Vagina (tissue), 2 donors: ENCODE data around the gene TASP1.

Experiments used
- POLR2A ChIP-seq, 2 donors: fragments of 450-650 bp; IDR thresholded peaks; one replicate each; pipeline ENCODE4 v1.6.1; 2017; ENCODE audit warnings: antibody characterized with exemption in 2 of 2, mild to moderate bottlenecking in 2 of 2, moderate library complexity in 2 of 2
- POLR2AphosphoS5 ChIP-seq, 2 donors: sonication (generic); formaldehyde crosslinking; IDR thresholded peaks; one replicate each; pipeline ENCODE4 v1.9.0; 2017; ENCODE audit warnings: antibody characterized with exemption in 2 of 2, mild to moderate bottlenecking in 2 of 2, low read depth in 1 of 2; ENCODE audit not compliant: insufficient read depth in 1 of 2
- TF ChIP-seq, protein P1 (sequence below), 3 experiments: fragments of 450-650 bp in 2 of 3; fragments of 200-600 bp in 1 of 3; sonication (generic) in 1 of 3; IDR thresholded peaks; one replicate each; pipeline ENCODE4 v1.5.1; 2017 to 2019; ENCODE audit warnings: antibody characterized with exemption in 3 of 3, mild to moderate bottlenecking in 2 of 3, moderate library complexity in 2 of 3

DNA sequence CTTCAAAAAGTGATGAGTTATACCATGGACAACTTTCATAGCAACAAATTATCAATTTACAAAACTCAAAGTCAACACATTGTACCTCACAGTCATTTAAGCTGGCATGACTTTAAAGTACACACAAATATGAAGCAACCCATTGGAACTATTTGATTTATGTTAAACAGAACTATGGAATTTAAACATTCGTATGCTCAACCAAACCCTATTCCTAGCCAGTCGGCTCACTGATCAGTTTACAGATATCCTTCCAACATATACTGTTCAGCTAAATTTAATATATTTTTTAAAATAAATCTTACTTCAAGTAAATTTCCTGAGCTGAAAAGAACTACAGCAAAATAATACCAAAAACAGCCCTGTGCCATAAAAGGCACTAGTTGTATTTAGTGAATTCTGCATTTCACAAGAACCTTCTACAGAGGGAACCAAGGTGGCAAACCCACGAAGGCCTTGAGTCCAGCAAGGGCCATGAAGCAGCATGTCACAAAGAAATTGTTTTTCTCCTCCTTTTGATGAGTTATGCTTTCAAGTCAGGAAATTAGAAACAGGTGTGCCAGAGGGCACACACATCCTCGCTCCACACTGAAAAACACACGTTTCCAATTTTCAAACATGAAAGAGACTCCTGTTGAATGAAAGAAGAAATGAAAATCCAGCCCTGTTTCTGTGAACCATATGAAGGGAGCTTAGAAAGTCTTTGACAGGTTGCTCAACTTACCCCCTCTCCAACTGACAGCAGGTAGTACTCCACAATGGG is 122.8 kb downstream of the TASP1 start:
- TF ChIP-seq, protein P1, sequence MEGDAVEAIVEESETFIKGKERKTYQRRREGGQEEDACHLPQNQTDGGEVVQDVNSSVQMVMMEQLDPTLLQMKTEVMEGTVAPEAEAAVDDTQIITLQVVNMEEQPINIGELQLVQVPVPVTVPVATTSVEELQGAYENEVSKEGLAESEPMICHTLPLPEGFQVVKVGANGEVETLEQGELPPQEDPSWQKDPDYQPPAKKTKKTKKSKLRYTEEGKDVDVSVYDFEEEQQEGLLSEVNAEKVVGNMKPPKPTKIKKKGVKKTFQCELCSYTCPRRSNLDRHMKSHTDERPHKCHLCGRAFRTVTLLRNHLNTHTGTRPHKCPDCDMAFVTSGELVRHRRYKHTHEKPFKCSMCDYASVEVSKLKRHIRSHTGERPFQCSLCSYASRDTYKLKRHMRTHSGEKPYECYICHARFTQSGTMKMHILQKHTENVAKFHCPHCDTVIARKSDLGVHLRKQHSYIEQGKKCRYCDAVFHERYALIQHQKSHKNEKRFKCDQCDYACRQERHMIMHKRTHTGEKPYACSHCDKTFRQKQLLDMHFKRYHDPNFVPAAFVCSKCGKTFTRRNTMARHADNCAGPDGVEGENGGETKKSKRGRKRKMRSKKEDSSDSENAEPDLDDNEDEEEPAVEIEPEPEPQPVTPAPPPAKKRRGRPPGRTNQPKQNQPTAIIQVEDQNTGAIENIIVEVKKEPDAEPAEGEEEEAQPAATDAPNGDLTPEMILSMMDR (IDR thresholded peaks at IDR 0.05) = no peak
- TF ChIP-seq POLR2AphosphoS5 (IDR thresholded peaks at IDR 0.05; ENCODE audit: insufficient read depth in 1 of 2, low read depth in 1 of 2) (no peak), POLR2A (IDR thresholded peaks at IDR 0.05) (no peak)
